HG02623 (cell line): ENCODE results near the gene HCN4.

ENCODE experiments used
- ATAC-seq: cut with Tn5 transposase; IDR thresholded peaks from one replicate; pipeline ENCODE4 v1.9.1; 2021; ENCODE audit warnings: moderate library complexity; ENCODE audit not compliant: unreplicated experiment

HCN4 gene

DNA sequence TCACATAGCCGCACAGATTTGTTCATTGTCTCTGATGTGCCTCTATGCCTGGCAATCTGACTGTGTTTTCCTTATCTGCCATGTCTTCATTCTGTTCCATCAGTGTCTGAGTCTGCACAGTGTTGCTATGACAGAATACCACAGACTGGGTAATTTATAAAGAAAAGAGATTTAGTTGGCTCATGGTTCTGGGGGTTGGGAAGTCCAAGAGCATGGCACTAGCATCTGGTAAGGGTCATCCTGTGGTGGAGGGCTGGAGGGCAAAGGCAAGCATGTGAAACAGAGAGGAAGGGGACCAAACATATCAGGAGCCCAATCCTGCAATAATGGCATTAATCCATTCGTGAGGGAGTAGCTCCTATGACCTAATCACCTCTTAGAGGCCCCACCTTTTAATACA, 11.9 kb upstream of the HCN4 start:
- no peak for ATAC-seq

GRCh38 chr15:73378089-73378488, 9.3 kb upstream of the HCN4 start:
- ATAC-seq: no peak

GRCh38 chr15:73375755-73376305, 7.1 kb upstream of the HCN4 start:
- ATAC-seq: no peak

- ATAC-seq: no peak
Observed at GRCh38 chr15:73375012-73375411, 6.3 kb upstream of the HCN4 start.

DNA sequence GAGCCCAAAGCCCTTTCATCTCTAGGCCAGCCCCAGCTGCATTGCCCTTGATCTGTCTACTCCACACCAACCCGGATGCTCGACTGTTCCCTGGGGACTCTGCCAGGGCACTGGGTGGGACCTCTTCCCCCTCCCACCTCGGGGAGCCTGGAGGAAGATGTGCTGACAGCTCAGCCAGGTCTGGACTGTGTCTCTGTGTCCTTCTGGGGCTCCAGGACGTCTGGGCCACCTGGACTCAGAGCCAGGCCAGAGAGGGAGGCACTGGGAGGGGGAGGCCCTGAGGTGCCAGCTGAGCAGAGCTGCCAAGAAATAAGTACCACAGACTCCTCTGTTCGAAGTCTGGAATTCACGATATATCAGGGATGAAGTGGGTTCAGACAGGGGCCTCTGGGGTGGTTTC, 5.8 kb upstream of the HCN4 start:
- ATAC-seq: no peak

DNA sequence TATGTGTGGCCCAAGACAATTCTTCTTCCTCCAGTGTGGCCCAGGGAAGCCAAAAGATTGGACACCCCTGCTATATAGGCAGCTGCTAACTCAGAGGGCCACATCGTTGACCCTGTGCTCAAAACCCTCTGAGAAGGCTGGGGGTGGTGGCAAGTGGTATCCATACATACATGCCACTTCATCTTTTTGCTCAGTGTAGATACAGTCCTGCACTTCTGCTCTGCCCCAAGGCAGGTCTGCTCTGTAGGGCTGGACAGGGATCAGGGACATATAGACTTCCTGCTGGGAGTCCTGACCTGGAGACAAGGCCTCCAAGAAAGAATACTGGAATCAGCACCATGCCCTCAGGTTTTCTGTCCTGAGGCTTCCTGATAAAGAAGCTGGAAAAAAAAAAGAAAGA, 4.5 kb upstream of the HCN4 start:
- no peak for ATAC-seq

DNA sequence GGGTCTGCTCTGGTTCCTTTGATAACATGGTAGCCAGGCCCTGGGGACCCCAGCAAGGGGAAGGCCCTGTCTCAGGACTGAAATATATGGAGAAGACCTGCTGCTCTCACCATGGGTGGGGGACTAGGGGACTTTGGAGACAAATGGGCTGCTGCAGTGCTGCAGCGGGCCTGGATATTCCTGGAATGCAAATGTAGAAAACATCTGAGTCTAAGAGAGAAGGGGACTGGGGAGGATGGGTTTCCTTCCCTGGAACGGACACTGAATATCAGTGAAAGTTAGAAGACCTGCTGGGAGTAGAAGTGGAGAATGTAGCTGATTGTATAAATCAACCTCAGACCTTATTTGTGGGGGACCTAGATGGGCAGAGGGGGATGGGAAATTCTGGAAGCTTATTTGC, 3.1 kb upstream of the HCN4 start:
- ATAC-seq: no peak

GRCh38 chr15:73370151-73370550, 1.4 kb upstream of the HCN4 start:
- no peak for ATAC-seq

- no peak for ATAC-seq
Observed at GRCh38 chr15:73369154-73369694, 466 bp upstream of the HCN4 start.

- no peak for ATAC-seq
Observed at GRCh38 chr15:73367624-73368300, 996 bp downstream of the HCN4 start.

GRCh38 chr15:73366766-73367623, 1.8 kb downstream of the HCN4 start:
- ATAC-seq: no peak

GRCh38 chr15:73364070-73364469, 4.7 kb downstream of the HCN4 start:
- ATAC-seq: no peak

DNA sequence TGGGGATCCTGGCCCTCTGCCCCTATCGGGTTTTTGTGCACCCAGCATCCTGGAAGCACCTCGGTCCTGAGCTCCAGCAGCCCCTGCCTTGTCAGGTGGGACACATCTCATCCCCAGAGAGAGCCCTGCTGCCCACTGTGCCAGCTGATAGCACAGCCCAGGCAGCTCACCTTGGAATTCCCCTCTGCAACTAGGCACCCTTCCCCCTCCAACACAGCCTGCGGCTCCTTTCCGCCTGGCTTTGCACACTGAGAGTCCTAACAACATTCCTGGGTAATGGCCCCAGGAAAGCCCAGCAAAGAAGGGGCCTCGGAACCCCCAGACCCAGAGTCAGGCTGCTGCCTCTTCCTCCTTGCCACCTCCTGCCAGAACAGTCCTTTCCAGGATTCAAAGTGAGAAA, 5.9 kb downstream of the HCN4 start:
- ATAC-seq: no peak

DNA sequence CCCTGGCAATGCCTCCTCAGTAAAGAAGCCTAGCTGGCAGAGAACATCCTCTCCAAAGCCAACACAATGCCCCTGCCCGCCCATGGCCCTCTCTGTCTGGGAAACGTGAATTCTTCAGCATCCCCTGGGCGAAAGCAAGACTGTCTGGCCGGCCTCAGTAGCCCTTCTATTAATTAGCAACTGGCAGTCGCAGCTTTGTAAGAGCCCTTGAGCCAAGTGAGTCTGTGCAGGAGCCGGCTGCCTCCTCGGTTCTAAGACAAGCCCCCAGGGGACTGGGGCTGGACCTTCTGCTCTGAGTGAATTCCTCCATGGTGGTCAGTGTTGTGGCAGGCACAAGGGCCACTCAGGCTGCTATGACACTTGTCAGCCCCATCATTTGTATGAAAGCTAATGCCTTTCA, 7.4 kb downstream of the HCN4 start:
- no peak for ATAC-seq

DNA sequence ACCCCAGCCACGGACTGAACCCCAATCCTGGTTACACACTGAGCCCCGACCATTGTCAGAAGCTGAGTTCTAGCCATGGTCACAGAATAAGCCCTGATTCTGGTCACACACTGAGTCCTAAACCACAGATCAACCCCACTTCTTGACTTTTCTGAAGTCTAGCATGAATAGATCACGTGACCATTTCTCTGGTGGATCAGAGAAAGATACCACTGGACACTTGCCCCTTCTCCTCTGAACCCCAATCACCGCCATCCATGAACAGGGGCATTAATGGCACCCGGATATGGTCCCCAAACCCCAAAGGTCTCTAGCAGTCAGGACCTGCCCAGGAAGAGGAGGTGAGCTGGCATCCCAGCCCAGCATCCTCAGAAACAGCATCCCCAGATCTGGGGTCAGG, 9.1 kb downstream of the HCN4 start:
- no peak for ATAC-seq

- no peak for ATAC-seq
Observed at GRCh38 chr15:73357999-73358665, 10.6 kb downstream of the HCN4 start.

GRCh38 chr15:73355612-73356265, 13.0 kb downstream of the HCN4 start:
- no peak for ATAC-seq

DNA sequence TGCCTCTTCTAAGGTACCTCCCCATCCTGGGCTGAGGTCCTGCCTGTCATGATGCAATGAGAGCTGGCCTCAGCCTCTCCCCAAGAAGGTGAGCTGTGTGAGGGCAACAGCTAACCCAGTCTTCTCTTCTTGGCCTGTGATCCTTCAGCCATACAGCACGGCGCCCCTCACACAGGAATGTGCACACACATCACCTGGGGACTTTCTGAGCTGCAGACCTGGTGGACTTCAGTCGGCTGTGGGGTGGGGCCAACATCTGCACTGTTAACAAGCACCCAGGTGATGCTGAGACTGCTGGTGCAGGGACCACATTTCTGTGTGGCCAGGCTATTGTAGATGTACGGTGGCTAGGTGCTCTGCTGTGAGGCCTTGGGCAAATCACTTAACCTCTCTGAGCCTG, 14.5 kb downstream of the HCN4 start:
- ATAC-seq: no peak

GRCh38 chr15:73353734-73354133, 15.0 kb downstream of the HCN4 start:
- ATAC-seq: no peak

DNA sequence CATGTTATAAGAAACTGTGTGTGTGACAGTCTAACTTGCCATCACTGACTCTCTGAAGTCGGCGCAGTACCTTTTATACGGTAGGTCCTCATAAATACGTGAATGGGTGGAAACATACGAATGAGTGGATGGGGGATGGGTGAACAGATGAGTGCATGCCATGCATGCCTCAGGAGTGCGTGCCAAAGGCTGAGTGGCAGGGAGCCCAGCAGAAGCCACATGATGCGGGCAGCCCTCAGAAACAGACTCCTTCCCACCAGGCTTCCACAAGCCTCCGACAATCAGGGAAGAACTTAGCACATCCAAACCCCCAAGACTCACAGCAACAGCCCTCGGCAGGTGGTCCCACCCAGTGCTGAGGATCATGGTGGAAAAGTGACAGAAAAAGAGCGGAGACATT, 16.7 kb downstream of the HCN4 start:
- no peak for ATAC-seq

GRCh38 chr15:73349191-73349590, 19.6 kb downstream of the HCN4 start:
- no peak for ATAC-seq
